OCI-LY7 (cell line): ENCODE measurements around the gene AURKAIP1.

ENCODE experiments used
- EZH2phosphoT487 ChIP-seq: fragments of 200-600 bp; sonication (generic); IDR thresholded peaks from 2 replicates; pipeline ENCODE4 v1.6.1; 2018; ENCODE audit warnings: low read depth, borderline replicate concordance, mild to moderate bottlenecking, mixed run types, antibody characterized with exemption, low read length, moderate library complexity, mixed read lengths
- TF ChIP-seq, protein P1 (sequence below): fragments of 200-600 bp; sonication (generic); conservative IDR thresholded peaks from 2 replicates; pipeline ENCODE4 v1.5.1; 2014; ENCODE audit warnings: mild to moderate bottlenecking, antibody characterized with exemption, low read length, moderate library complexity, mixed read lengths

DNA sequence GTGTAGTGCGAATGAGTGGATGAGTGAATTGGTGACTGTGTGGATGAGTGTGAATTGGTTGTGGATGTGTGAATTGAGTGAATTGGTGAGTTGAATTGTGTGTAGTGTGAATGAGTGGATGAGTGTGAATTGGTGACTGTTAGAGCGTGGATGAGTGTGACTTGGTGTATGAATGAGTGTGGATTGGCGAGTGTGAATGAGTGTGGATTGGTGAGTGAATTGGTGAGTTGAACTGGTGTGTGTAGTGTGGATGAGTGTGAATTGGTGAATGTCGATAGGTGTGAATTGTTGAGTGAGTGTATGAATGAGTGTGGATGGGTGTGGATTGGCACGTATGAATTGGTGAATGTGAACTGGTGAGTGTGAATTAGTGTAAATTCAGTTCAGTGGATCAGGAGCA, 7.7 kb downstream of the AURKAIP1 start:
- TF ChIP-seq, protein P1, sequence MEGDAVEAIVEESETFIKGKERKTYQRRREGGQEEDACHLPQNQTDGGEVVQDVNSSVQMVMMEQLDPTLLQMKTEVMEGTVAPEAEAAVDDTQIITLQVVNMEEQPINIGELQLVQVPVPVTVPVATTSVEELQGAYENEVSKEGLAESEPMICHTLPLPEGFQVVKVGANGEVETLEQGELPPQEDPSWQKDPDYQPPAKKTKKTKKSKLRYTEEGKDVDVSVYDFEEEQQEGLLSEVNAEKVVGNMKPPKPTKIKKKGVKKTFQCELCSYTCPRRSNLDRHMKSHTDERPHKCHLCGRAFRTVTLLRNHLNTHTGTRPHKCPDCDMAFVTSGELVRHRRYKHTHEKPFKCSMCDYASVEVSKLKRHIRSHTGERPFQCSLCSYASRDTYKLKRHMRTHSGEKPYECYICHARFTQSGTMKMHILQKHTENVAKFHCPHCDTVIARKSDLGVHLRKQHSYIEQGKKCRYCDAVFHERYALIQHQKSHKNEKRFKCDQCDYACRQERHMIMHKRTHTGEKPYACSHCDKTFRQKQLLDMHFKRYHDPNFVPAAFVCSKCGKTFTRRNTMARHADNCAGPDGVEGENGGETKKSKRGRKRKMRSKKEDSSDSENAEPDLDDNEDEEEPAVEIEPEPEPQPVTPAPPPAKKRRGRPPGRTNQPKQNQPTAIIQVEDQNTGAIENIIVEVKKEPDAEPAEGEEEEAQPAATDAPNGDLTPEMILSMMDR, result no peak
- TF ChIP-seq EZH2phosphoT487, result no peak
